Activated CD8-positive, alpha-beta memory T cell treated with anti-CD3 and anti-CD28 coated beads for 36 hours (primary cell): ENCODE data around the gene SIX5. TPM values are rescaled to one million over a fixed set of nuclear protein-coding genes. Genes with fewer than 3 reads are reported as not detected.

Source experiments
- CTCF ChIA-PET: fragments of 350-600 bp; sonication (Branson Sonifier 250); formaldehyde crosslinking; loops from one replicate; lab custom pipeline; 2021; ENCODE audit warnings: antibody characterized with exemption; lab: Charles Lee
- POLR2A ChIA-PET: fragments of 350-600 bp; sonication (Branson Sonifier 250); formaldehyde crosslinking; loops from one replicate; lab custom pipeline; 2021; ENCODE audit warnings: antibody characterized with exemption; lab: Charles Lee
- total RNA-seq, 2 experiments: library from RNA; stranded (reverse); gene quantifications; one replicate each; pipeline ENCODE4 v1.2.3, GENCODE V29; 2021

The SIX5 gene
- total RNA-seq, 2 experiments from 2014 or later: 2.0 to 2.5 TPM

DNA sequence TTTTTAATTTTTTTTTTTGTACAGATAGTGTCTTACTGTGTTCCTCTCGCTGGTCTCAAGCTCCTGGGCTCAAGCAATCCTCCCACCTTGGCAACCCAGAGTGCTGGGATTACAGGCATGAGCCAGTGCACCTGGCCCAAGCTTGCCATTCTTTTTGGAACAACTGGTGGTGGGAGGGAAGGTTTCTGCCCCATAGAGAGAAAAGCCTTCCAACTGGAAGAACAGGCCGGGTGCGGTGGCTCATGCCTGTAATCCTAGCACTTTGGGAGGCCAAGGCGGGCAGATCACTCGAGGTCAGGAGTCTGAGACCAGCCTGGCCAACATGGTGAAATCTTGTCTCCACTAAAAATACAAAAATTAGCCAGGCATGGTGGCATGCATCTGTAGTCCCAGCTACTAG, 30.5 kb upstream of the SIX5 start:
- POLR2A ChIA-PET: interaction anchor here (1.2 kb wide), 1 partner anchor 29 kb away, joined by 7 read pairs; no protein-coding TSS in a partner anchor
- CTCF ChIA-PET: interaction anchor here (0.9 to 4.4 kb wide), 16 partner anchors 10 to 90 kb away, joined by 3 to 43 read pairs (median 3); partner anchors contain the start of gene SIX5

DNA sequence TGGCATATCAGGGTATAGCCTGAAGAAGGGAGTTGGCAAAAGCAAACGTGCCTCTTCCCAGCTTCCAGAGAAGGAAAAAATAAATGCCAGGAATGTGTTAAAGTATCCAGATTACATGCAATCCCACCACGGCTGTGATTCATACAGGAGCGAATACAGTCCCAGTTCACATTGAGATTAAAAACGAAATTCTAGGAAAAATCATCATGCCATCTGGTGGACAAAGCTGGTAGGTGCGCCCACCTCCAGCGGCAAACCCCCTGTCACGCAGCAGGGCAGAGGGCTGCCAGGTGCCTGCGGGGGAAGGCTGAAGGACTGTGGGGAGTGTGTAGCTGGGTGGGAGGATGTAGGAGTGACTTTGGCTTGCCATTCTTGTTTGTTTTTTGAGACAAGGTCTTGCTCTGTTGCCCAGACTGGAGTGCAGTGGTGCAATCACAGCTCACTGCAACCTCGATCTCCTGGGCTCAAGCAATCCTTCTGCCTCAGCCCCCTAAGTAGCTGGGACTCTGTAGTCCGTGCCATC, 30.0 kb upstream of the SIX5 start:
- POLR2A ChIA-PET: interaction anchor here (1.2 kb wide), 1 partner anchor 29 kb away, joined by 7 read pairs; no protein-coding TSS in a partner anchor
- CTCF ChIA-PET: interaction anchor here (0.9 to 4.4 kb wide), 17 partner anchors 9 to 90 kb away, joined by 3 to 43 read pairs (median 3); partner anchors contain the start of gene SIX5

DNA sequence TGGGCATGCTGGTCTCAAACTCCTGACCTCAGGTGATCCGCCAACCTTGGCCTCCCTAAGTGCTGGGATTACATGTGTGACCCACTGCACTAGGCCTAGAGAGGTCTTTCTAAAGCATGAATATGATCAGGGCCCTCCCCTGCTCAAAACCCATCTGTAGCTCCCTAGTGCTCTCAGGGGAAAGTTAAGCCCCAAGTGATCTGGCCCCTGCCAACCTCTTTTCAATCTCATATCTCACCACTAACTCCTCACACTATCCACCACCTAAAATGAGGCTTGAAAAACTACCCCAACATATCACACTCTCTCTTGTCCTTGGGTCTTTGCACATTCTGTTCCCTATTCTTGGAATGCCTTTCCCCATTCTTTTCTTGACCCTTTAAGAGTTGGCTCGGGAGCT, 25.6 kb upstream of the SIX5 start:
- POLR2A ChIA-PET: interaction anchor here (1.1 kb wide), 1 partner anchor 26 kb away, joined by 3 read pairs; the partner anchor contains the start of gene SIX5
- CTCF ChIA-PET: interaction anchor here (1.2 kb wide), 2 partner anchors 9 to 25 kb away, joined by 3 to 7 read pairs; partner anchors contain the start of gene SIX5

DNA sequence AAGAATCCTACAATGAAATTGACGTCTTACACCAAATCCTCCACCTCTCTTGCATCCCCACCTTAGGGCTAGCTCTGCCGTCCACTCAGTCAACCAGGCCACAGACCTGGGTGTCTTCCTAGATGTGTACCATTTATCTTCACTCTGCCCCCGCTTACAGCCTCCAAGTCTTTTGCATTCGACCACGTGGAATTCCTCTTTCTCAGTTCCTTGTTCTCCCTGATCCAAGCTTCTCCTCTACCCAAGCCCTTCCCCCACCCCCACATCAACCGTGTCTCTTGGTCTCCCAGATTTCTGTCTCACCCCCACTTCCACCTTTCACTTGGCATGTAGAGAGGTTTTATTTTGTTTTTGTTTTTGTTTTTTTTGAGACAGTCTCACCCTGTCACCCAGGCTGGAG, 24.8 kb upstream of the SIX5 start:
- ChIA-PET POLR2A (no interaction called here), CTCF (interaction anchor here (1.2 kb wide), 1 partner anchor 10 kb away, joined by 3 read pairs; no protein-coding TSS in a partner anchor)

DNA sequence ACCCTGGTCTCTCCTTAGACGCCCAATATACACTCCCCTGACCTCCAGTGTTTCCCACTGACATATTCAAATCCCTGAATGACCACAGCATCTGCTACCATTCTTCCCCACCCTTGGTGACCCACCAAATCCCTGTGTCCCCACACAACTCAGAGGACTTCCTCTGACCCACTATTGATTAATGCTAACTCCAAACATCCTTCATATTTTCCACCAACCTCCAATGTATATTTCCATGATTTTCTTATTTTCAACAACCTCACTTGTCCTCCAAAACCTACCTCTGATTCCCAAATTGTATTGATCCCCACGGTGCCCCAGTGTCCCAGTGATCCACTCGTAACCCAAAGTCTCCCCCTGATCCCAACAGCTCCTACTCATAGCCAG, 24.1 kb upstream of the SIX5 start:
- CTCF ChIA-PET: interaction anchor here (0.7 to 2.9 kb wide), 3 partner anchors 14 to 471 kb away, joined by 3 to 13 read pairs (median 7); partner anchors contain the start of gene SIX5
- POLR2A ChIA-PET: interaction anchor here (0.7 to 1.4 kb wide), 3 partner anchors 23 to 615 kb away, joined by 3 to 10 read pairs (median 6); partner anchors contain the start of genes BLOC1S3 and SIX5

DNA sequence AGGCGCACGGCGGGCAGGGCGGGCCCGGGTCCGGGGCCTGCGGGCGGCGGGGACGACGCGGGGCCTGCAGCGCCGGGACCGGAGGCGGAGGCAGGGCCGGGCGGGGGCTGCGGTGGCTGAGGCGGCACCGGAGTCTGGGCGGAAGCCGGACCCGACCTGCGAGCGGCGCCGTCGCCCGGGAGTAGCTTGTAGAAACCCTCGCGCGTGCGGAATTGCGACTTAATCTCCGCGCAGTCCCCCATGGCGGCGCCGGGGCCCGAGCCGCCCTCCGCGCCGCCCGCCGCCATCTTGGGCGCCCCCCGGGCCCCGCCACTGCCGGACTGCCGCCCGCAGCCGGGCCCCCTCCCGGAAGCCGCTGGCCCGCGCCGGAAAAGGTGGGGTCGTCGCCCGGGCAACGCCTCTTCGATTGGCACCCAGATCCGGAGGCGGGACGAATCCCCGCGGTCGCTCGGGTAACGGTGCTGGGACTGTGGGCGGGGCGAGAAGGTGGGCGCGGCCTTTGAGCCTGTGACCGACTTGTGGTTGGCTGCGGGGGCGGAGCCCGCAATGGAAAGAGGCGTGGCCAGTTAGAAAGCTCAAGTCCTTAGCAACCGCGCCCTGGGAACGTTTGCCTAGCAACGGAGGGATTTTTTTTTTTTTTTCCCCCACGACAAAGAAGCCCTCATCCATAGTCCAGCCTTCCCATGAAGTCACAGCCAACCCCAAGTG, 23.6 kb upstream of the SIX5 start, which contains the start of gene DMWD:
DMWD (minus strand) TSS at position 376 of the 708 bp plus-strand sequence; CDS start at position 287, 89 bp downstream.
- ChIA-PET POLR2A (interaction anchor here (0.6 to 1.4 kb wide), 4 partner anchors 23 to 614 kb away, joined by 3 to 10 read pairs (median 5); partner anchors contain the start of genes BLOC1S3 and SIX5), CTCF (interaction anchor here (0.7 to 2.9 kb wide), 4 partner anchors 10 to 472 kb away, joined by 3 to 13 read pairs (median 6); partner anchors contain the start of genes DMPK and SIX5)

DNA sequence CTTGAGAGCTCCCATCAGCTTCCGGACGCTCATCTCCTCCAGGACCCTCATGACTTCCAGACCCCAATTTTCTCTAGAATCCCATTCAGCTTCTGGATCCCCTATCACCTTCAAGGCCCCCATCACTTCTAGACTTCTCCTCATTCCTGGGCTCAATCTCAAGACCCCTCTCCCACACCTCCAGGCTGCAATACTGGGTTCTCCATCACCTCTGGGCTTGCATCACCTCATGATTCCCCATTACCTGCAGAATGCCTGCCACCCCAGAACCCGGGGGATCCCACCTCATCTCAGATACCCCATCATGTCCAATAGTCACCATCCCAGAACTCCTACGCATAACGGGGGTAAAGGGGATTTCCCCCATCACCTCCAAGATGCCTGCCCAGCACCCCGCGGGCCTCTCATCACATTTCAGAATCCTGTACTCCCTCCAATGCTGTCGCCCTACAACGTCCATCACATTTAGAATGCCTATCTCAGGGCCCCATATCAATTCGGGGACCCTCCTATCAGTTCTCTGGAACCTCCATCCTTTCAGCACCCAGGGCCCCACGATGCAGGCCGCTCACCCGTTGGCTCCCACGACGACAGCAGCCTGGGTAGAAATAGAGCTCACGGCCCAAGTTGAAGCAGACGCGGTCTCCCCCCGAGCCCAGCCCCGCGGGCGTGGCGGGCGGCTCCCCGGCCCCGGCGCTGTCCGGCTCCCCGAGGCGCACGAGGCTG, 22.9 kb upstream of the SIX5 start:
- ChIA-PET CTCF (interaction anchor here (1.2 to 2.9 kb wide), 3 partner anchors 10 to 22 kb away, joined by 6 to 13 read pairs (median 7); partner anchors contain the start of genes DMPK and SIX5), POLR2A (interaction anchor here (0.5 to 1.4 kb wide), 3 partner anchors 12 to 335 kb away, joined by 3 to 10 read pairs (median 4); partner anchors contain the start of gene SIX5)

DNA sequence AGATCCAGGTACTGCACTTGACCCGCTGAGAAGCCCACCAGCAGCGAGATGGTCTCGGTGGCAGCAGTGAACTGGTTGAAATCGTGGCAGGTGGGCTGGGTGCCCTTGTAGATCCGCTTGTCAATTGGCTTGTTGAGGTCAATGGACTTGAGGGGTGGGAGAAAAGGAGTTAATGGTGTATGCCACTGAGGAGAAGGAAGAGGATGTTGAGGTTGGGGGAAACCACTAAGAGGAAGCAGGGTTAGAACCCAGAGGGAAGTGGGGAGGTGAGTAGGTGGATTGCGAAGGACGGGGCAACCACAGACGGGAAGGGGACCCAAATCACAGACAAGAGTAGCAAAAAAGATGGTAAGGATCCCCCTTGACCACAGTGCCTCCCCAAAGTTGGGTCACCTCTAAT, 21.9 kb upstream of the SIX5 start:
- ChIA-PET POLR2A (interaction anchor here (0.5 kb wide), 1 partner anchor 13 kb away, joined by 3 read pairs; no protein-coding TSS in a partner anchor), CTCF (interaction anchor here (1.1 to 2.9 kb wide), 3 partner anchors 12 to 21 kb away, joined by 3 to 13 read pairs (median 4); partner anchors contain the start of gene SIX5)

DNA sequence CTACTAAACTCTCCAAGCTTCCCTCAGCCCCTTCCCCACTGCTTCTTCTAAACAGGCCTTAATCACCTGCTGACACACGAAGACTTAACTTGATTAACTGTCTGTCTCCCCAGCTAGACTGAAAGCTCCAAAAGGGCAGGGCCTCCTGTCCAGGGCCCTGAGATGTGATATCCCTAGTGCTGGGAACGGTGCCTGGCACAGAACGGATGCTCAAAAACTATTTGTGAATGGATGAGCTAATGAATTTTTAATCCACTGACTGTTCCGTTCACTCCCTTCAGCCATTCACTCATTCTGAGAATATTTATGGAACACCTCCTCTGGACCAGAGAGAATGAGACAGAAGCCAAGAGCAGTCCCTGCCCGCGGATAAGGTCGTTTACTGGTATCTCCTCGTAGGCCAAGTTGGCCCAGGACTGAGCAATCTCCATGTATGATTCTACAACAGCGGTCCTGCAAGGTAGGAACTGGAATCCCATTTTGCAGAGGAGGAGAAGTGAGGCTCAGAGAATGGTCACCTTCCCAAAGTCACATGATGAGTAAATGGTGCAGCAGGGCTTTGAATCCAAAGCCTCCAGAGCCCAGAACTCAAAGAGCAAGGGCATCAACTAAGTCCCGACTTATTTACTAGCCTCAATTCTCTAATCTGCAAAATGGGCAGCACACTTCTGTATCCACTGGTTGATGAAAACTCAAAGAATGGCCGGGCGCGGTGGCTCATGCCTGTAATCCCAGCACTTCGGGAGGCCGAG, 20.2 kb upstream of the SIX5 start:
- ChIA-PET POLR2A (no interaction called here), CTCF (interaction anchor here (0.7 to 1.2 kb wide), 4 partner anchors 10 to 19 kb away, joined by 3 to 5 read pairs (median 3); partner anchors contain the start of gene SIX5)

DNA sequence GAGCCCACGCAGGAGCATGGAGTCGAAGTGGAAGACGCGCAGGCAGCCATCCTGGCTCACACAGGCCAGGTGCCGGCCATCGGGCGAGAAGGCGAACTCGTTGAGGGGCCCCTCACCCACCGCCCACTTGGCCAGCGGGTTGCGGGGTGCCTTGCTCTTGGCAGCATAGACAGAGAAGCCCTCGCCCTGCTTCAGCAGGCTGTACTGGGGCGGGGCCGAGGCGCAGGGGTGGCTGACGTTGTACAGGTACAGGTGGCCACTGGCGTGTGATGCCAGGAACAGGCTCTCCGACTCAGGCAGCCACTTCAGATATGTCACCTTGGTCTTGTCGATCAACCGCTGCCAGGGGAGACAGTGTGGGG, 17.5 kb upstream of the SIX5 start:
- CTCF ChIA-PET: no interaction called here

DNA sequence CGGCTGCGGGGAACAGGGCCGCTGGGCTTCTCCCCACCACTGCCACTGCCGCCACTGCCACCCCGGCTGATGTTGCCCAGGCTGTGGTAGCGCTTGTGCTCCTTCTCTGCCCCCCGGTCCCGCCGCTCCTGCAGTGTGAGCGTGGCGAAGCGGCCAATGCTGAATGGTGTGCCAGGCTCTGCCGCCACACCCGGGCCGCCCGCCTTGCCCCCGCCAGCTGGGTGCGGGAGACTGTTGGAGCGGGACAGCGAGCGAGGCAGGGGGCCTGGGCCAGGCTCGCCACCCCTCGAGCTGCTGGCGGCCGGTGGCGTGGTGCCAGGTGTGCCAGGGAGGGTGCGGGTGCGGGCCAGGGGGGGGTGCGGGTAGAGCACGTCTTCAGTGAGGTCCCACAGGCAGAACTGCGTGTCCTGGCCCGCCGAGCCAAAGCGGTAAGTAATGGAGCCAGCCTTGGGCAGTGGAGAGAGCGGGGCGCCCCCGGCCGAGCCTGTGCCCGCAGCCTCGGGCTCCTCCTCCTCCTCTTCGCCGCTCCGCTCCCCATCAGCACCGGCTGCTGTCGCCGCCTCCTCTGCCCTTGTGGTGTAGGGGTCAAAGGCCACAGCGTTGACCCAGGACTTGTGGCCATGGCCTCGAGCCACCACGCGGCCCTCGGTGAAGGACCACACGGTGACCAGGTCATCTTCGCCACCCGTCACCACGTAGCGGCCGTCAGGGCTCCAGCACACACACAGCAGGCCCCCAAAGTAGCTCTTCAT, 16.9 kb upstream of the SIX5 start:
- ChIA-PET CTCF (no interaction called here), POLR2A (interaction anchor here (0.5 kb wide), 1 partner anchor 144 kb away, joined by 5 read pairs; no protein-coding TSS in a partner anchor)

More for the DNA sequence above, 17.5 kb upstream of the SIX5 start:
- POLR2A ChIA-PET: interaction anchor here (0.5 kb wide), 1 partner anchor 143 kb away, joined by 5 read pairs; no protein-coding TSS in a partner anchor

DNA sequence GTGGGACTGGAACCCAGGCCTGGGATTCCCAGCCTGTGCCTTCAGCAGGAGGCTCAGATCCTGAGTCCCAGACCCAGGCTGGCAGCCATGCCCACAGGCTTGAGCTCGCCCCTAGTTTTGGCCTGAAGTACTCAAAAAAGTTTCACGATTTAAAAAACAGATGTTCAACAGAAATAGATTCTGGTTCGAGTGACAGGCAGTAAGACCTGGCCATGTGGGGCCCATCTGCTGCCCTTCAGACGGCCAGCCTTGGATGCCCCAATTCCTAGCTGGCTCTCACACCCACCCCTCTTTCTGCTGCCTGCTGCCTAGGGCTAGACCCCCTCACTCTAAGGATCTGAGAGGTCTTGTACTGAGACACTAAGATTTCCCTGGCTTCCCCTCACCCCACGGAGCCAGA, 16.0 kb upstream of the SIX5 start:
- POLR2A ChIA-PET: no interaction called here
- CTCF ChIA-PET: interaction anchor here (0.8 to 1.5 kb wide), 2 partner anchors 14 to 32 kb away, joined by 3 to 4 read pairs; no protein-coding TSS in a partner anchor

DNA sequence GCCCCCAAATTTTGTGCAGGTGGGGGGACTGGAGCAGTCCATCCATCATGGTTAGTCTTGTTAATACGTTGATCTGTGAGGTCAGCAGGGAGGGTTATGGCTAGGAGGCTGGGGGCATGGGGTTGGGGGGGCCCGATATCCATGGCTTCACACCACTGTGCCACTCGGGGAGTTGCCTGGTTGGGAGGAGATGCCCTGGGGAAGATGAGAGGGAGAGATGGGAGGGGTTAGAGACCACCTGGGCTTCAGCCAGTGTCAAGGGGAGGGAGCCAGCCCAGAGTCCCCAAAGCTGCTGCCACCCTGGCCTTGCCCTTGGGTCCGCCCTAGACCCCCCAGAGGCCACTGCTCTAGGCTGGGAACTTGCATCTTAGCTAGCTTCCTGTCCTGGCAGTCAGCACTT, 15.0 kb upstream of the SIX5 start:
- CTCF ChIA-PET: interaction anchor here (1.5 kb wide), 1 partner anchor 15 kb away, joined by 3 read pairs; no protein-coding TSS in a partner anchor
- POLR2A ChIA-PET: no interaction called here

DNA sequence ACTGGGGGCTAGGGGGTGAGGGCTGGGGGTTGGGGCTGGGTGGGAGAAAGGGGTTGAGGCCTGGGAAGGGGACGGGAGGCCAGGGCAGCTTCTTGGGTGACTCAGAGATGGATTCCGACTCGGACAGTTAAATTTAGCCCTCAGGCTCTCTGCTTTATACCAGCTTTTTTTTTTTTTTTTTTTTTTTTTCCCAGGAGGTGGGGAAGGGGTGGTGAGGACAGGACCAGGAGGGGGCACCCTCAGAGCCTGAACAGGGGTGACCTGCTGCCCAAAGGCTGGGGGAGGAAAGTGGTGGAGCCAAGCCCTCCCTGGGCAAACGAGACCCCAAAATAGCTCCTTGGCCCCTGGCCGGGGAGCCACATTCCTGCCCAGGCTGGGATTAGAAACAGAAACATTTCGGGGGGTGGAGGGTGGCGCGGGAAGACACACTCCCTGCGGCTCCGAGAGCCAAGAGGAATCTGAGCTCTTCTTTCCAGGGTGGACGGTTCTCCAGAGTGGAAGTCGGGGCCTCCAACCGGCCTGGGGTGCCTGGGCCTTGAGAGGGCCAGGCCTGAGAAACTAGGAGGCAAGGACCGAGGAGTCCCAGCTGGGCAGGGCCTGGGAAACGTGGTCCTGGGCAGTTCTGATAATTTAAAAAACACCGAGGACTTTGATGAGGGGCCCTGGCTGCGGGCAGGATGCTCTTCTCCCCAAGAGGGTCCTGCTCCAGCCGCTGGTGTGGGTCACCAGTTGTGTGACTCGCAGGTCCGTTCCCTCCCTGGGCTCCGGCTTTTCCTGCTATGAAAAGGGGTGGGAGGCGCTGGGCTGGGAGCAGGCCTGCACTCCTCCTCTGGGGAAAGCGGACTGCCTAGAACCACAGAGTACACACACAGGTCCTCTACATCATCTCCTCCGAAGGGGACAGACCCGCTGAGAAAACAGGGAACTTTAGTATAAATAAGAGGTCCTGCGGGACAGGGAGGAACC, 14.1 kb upstream of the SIX5 start:
- ChIA-PET POLR2A (interaction anchor here (0.5 to 0.6 kb wide), 4 partner anchors 39 to 1144 kb away, joined by 3 to 6 read pairs (median 3); partner anchors contain the start of gene FBXO46), CTCF (interaction anchor here (0.6 to 1.7 kb wide), 3 partner anchors 9 to 66 kb away, joined by 3 to 6 read pairs (median 3); partner anchors contain the start of gene DMWD)

DNA sequence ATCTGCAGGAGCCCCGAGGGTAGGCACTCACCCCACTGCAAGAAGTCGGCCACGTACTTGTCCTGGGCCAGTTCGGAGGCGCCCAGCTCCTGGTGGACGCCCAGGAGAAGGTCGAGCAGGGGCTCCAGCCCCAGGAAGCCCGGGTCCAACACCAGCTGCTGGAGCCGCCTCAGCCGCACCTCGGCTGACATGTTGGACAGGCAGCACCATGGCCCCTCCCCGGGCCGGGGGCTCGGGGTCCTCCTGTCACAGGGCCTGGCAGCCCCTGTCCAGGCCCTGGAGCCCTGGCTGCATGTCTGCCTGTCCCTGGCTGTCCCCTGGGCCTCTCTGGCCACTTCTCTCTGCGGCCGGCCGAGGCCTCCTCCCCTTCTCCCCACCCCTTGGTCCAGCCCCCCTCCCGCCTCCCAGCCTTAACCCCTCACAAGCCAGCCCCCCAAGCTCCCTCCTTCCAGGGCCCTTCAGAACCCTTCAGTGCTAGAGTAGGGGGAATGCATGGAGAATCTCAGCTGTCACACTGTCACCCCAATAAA, 13.2 kb upstream of the SIX5 start, which contains the start of gene DMPK:
DMPK (minus strand) TSS at position 329 of the 530 bp plus-strand sequence; CDS start at position 191, 138 bp downstream.
- POLR2A ChIA-PET: interaction anchor here (0.5 to 1.6 kb wide), 4 partner anchors 13 to 1145 kb away, joined by 3 to 7 read pairs (median 4); partner anchors contain the start of gene SIX5
- CTCF ChIA-PET: interaction anchor here (0.6 to 1.7 kb wide), 5 partner anchors 8 to 66 kb away, joined by 3 to 6 read pairs (median 3); partner anchors contain the start of gene DMWD
